BJ (cell line): ENCODE measurements around the gene EPHA1. TPM values are rescaled to one million over a fixed set of nuclear protein-coding genes. Genes with fewer than 3 reads are reported as not detected.
"Not testable (repeated sequence)": the region's sequence is repeated elsewhere in the genome, so short reads cannot be mapped to it uniquely, and the experiment has no call there.

Source experiments
- CTCF ChIA-PET: fragments of 350-600 bp; formaldehyde crosslinking; extraction: SDS; loops from one replicate; lab custom pipeline; 2021; ENCODE audit warnings: antibody characterized with exemption, inconsistent platforms; lab: Yijun Ruan, JAX
- POLR2A ChIA-PET: fragments of 300-600 bp; sonication (Branson Sonifier 250); formaldehyde crosslinking; extraction: SDS; loops from one replicate; lab custom pipeline; 2021; ENCODE audit warnings: antibody characterized with exemption; lab: Charles Lee
- DNase-seq: peaks from one replicate; pipeline ENCODE4 v3.0.0-alpha.2; 2011; ENCODE audit warnings: low read depth
- H3K27me3 ChIP-seq: 2 replicates; pipeline ENCODE4 v1.6.0; 2011; ENCODE audit warnings: low read length; ENCODE audit not compliant: control insufficient read depth, insufficient read depth
- H3K36me3 ChIP-seq: 2 replicates; pipeline ENCODE4 v1.5.1; 2011; ENCODE audit warnings: low read length; ENCODE audit not compliant: control insufficient read depth, insufficient read depth
- H3K4me3 ChIP-seq: 2 replicates; pipeline ENCODE4 v1.5.1; 2011; ENCODE audit warnings: low read depth, mild to moderate bottlenecking, control low read depth, low read length
- polyA plus RNA-seq: library from polyadenylated mRNA; depleted of rRNA; stranded (reverse); fragments of >200 nt; gene quantifications from 2 replicates; pipeline ENCODE4 v1.2.3, GENCODE V29; 2011
- TF ChIP-seq, protein P1 (sequence below): IDR thresholded peaks from 2 replicates; pipeline ENCODE4 v1.5.1; 2011; ENCODE audit warnings: low read depth, mild to moderate bottlenecking, control low read depth, inconsistent platforms, low read length, moderate library complexity; ENCODE audit not compliant: insufficient read depth

The EPHA1 gene
- polyA plus RNA-seq, 1 experiment = 0.05 TPM

DNA sequence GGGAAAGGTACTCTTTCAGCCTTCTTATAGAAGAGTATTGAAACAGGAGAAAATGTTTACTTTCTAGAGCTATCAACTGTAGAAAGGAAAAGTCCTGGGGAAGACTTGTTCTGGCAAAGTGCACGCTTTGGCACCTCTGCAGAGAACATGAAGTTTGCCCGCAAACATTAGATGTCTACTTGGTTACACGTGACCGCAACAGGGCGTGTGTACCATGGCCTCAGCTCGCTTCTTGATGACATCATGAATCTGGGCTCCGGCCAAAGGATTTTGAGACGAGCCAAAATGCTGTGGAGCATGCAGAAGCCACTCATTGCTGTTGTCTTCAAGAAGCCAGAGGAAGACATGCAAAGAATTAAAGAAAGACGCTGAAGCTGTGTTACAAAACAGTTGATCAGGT, 26.0 kb upstream of the EPHA1 start:
- CTCF ChIA-PET = interaction anchor here (1.2 to 1.6 kb wide), 3 partner anchors 16 to 59 kb away, joined by 3 to 6 read pairs (median 3); no protein-coding TSS in a partner anchor
- Histone ChIP-seq H3K4me3 (no peak overlapping the region), H3K27me3 (no peaks in the 10 kb centered on the region), H3K36me3 (no peaks in the 10 kb centered on the region)
- POLR2A ChIA-PET = no interaction called here
- peak; percentile 26 for DNase-seq
- TF ChIP-seq, protein P1, sequence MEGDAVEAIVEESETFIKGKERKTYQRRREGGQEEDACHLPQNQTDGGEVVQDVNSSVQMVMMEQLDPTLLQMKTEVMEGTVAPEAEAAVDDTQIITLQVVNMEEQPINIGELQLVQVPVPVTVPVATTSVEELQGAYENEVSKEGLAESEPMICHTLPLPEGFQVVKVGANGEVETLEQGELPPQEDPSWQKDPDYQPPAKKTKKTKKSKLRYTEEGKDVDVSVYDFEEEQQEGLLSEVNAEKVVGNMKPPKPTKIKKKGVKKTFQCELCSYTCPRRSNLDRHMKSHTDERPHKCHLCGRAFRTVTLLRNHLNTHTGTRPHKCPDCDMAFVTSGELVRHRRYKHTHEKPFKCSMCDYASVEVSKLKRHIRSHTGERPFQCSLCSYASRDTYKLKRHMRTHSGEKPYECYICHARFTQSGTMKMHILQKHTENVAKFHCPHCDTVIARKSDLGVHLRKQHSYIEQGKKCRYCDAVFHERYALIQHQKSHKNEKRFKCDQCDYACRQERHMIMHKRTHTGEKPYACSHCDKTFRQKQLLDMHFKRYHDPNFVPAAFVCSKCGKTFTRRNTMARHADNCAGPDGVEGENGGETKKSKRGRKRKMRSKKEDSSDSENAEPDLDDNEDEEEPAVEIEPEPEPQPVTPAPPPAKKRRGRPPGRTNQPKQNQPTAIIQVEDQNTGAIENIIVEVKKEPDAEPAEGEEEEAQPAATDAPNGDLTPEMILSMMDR = no peak

DNA sequence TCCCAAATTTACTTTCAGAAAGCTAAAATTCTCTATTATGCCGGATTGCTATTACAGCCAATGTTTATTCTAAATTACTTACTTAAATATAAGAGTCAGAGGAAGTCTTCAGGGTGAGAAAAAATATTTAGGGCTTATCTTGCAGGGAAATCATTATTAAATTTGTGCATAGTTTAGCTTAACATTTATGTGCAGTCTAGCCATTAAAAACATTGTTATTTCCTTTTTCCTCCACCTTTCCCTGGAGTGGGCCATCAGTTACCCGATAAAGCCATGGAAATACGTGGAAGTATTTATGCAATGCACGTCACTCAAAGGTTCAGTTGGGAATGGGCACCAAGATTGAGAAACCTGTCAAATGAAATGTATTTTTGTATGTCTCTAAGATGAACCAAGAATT, 25.1 kb upstream of the EPHA1 start:
- TF ChIP-seq, protein P1 = no peak
- Histone ChIP-seq H3K4me3 (no peak overlapping the region), H3K27me3 (no peaks in the 10 kb centered on the region), H3K36me3 (no peaks in the 10 kb centered on the region)
- ChIA-PET POLR2A (no interaction called here), CTCF (interaction anchor here (0.6 to 1.6 kb wide), 4 partner anchors 15 to 60 kb away, joined by 3 to 4 read pairs (median 3); no protein-coding TSS in a partner anchor)
- no peak for DNase-seq

DNA sequence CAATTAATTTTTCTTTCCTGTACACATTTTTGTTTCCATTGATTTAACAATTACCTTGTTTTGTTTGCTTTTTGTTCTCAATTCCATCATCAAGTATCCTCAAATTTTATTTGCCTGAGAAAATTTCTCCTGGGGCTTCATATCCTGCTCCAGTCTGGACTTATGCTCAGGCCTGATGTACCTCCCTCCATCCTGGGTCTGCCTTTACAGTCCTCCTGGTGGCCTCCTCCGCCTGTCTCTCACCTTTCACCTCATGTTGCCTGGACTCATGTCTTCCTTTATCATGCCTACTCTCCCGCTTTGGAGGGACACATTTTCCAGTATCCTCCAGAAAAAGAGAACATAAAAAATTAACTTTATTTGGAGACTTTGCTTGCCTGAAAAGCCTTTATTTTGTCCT, 22.5 kb upstream of the EPHA1 start:
- Histone ChIP-seq H3K4me3 (no peak overlapping the region), H3K27me3 (no peaks in the 10 kb centered on the region), H3K36me3 (no peaks in the 10 kb centered on the region)
- POLR2A ChIA-PET = no interaction called here
- no peak for DNase-seq
- CTCF ChIA-PET = interaction anchor here (1.9 kb wide), 1 partner anchor 14 kb away, joined by 9 read pairs; no protein-coding TSS in a partner anchor
- TF ChIP-seq, protein P1 = no peak

DNA sequence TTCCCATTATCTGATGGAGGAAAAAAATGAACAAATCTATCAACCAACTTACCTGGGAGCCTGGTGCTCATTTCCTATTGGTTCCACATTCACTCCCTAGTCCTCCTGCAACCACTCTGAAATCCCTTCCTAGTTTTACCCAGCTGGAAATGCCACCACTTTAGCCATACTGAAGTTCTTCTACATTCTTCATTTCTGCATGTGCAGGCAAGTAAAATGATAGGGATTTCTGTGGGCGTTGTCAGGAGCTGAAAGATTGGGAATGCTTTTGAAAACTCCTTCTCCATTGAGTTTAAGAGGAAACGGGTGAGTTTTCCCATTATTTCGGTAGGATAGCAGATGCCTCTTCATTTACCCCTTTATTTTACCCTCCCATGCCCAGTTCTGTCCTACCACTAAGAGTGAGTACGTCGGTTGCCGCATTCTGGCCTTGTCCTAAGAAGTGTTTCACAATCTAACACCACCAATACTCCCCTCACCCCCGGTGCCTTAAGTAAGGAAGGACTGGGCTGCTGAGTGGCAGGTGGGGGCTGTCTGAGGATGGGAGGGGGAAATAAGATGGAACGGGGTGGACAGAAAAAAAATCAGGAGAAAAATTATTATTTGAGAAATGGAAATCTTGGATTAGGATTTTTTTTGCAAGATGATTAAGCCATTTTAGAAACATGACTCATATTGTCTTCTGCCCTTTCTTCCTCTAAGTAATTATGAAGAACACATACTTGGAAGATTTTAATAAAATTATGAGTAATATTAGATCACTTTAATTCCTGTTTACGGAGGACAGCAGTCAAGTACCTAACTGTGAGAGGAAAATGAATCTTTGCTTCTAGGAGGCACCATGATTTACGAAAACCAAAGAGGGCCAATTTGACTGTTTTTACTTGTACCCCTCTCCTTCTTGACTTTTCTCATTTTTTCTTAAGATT, 21.4 kb upstream of the EPHA1 start:
- DNase-seq = peak; percentile 9
- ChIA-PET CTCF (interaction anchor here (1.3 to 1.6 kb wide), 2 partner anchors 12 to 24 kb away, joined by 3 read pairs; no protein-coding TSS in a partner anchor), POLR2A (no interaction called here)
- H3K36me3 ChIP-seq = no peaks in the 10 kb centered on the region
- H3K27me3 ChIP-seq = no peaks in the 10 kb centered on the region
- H3K4me3 ChIP-seq = no peak overlapping the region
- TF ChIP-seq, protein P1 = no peak

DNA sequence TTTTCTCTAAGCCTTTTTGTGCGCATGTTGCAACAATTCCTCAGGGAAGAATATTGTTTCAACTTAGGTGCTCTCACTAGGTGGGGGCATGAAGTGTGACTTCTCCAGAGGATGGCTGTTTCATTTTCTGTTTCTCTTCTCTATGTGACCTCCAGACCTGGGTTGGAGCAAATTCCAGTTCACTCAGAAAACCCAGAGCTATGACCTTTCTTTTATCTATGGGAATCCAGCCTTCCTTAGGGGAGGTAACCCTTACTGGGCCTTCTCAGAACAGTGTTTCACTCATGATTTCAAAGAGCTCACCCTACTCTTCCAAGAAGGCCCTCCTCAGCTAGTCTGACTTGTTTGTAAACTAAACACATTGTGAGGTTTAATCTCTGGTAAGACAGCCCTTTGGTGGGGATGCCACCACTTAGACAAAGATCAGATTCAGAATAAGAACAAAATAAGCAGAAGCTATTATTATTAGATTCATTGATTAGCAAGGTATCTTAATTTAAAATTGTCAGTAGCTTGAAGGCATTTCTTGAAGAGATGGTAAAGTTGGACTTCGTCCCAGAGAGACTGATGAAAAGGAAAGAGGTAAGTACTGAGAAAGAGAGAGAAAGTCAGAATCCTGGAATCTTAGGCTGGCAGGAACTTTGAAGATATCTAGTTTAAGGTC, 18.0 kb upstream of the EPHA1 start:
- Histone ChIP-seq H3K36me3 (no peaks in the 10 kb centered on the region), H3K4me3 (no peak overlapping the region), H3K27me3 (no peaks in the 10 kb centered on the region)
- ChIA-PET CTCF (interaction anchor here (0.6 to 1.3 kb wide), 2 partner anchors 9 to 35 kb away, joined by 3 to 6 read pairs; no protein-coding TSS in a partner anchor), POLR2A (no interaction called here)
- TF ChIP-seq, protein P1 = no peak
- no peak for DNase-seq

DNA sequence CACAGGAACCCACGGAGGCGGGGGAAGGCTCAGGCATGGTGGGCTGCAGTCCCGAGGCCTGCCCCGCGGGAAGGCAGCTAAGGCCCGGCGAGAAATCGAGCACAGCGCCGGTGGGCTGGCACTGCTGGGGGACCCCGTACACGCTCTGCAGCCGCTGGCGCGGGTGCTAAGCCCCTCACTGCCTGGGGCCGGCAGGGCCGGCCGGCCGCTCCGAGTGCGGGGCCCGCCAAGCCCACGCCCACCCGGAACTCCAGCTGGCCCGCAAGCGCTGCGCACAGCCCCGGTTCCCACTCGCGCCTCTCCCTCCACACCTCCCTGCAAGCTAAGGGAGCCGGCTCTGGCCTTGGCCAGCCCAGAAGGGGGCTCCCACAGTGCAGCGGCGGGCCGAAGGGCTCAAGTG, 15.8 kb upstream of the EPHA1 start:
- ChIA-PET POLR2A (interaction anchor here (0.7 kb wide), 1 partner anchor 63 kb away, joined by 4 read pairs; no protein-coding TSS in a partner anchor), CTCF (interaction anchor here (0.6 to 1.4 kb wide), 2 partner anchors 9 to 78 kb away, joined by 3 read pairs; no protein-coding TSS in a partner anchor)
- H3K36me3 ChIP-seq, H3K27me3 ChIP-seq, H3K4me3 ChIP-seq, DNase-seq: not testable (repeated sequence)
